NB4 (cell line): ENCODE results near the gene TXNIP.

Source experiments
- MYC ChIP-seq: IDR thresholded peaks from 2 replicates; pipeline ENCODE4 v1.6.1; 2011; ENCODE audit warnings: low read depth, low read length
- POLR2A ChIP-seq: IDR thresholded peaks from 2 replicates; pipeline ENCODE4 v1.6.1; 2011; ENCODE audit warnings: mild to moderate bottlenecking; ENCODE audit not compliant: insufficient read length; ENCODE audit errors: extremely low read depth
- TF ChIP-seq, protein P1 (sequence below): IDR thresholded peaks from one replicate; pipeline ENCODE4 v1.5.1; 2012; ENCODE audit warnings: low read depth, low read length

DNA sequence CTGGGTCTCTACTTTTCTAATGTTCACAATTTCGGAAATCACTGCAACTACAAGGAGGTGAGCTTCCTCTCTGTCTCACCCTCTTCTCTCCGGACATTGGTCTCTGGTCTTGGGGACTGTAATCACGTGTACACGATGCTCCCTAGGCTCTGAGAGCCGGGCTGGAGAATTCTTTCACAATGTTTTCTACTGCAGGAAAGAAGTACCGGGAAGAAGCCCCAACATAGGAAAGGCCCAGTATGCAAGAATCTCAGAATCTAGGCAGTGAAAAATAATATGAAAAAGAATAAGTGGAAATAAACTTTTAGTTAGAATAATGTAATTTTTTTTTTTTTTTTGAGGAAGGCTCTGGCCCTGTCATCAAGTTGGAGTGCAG lies 38.7 kb upstream of the TXNIP start:
- no peak for TF ChIP-seq POLR2A
- TF ChIP-seq, protein P1, sequence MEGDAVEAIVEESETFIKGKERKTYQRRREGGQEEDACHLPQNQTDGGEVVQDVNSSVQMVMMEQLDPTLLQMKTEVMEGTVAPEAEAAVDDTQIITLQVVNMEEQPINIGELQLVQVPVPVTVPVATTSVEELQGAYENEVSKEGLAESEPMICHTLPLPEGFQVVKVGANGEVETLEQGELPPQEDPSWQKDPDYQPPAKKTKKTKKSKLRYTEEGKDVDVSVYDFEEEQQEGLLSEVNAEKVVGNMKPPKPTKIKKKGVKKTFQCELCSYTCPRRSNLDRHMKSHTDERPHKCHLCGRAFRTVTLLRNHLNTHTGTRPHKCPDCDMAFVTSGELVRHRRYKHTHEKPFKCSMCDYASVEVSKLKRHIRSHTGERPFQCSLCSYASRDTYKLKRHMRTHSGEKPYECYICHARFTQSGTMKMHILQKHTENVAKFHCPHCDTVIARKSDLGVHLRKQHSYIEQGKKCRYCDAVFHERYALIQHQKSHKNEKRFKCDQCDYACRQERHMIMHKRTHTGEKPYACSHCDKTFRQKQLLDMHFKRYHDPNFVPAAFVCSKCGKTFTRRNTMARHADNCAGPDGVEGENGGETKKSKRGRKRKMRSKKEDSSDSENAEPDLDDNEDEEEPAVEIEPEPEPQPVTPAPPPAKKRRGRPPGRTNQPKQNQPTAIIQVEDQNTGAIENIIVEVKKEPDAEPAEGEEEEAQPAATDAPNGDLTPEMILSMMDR, result no peak
- 0 out of 2 replicates have a peak, but pooled peaks have one; percentile 2 for TF ChIP-seq MYC
